Activated B cell treated with CpG ODN at 0.5 μM for 24 hours (primary cell): Measurements from ENCODE around the gene AK9. TPM values are rescaled to one million over a fixed set of nuclear protein-coding genes. Genes with fewer than 3 reads are reported as not detected.
"Not testable (repeated sequence)": the region's sequence is repeated elsewhere in the genome, so short reads cannot be mapped to it uniquely, and the experiment has no call there.

Experiments used
- ATAC-seq: fragments of 200-7000 bp; cut with Tn5 transposase; one replicate; pipeline ENCODE4 v1.10.0; 2021; ENCODE audit warnings: low read depth, mild to moderate bottlenecking, moderate library complexity
- CTCF ChIA-PET: fragments of 350-600 bp; sonication (Branson Sonifier 250); formaldehyde crosslinking; loops from one replicate; lab custom pipeline; 2021; ENCODE audit warnings: antibody characterized with exemption; lab: Charles Lee
- POLR2A ChIA-PET: fragments of 350-600 bp; sonication (Branson Sonifier 250); formaldehyde crosslinking; loops from one replicate; lab custom pipeline; 2021; ENCODE audit warnings: antibody characterized with exemption; lab: Charles Lee
- DNase-seq: peaks from one replicate; pipeline ENCODE4 v3.0.0; 2022
- H3K27ac Mint-ChIP-seq: one replicate; pipeline ENCODE4 v1.8.0; 2020; ENCODE audit warnings: mixed read lengths
- H3K27me3 Mint-ChIP-seq: one replicate; pipeline ENCODE4 v1.8.0; 2021; ENCODE audit warnings: mixed read lengths
- H3K36me3 Mint-ChIP-seq: one replicate; pipeline ENCODE4 v1.8.0; 2021; ENCODE audit warnings: low read depth, mixed read lengths
- H3K4me1 Mint-ChIP-seq: one replicate; pipeline ENCODE4 v1.8.0; 2021; ENCODE audit warnings: mixed read lengths
- H3K4me3 Mint-ChIP-seq: one replicate; pipeline ENCODE4 v1.8.0; 2020; ENCODE audit warnings: mild to moderate bottlenecking, mixed read lengths
- H3K9me3 Mint-ChIP-seq: one replicate; pipeline ENCODE4 v1.8.0; 2020; ENCODE audit warnings: mixed read lengths
- CTCF ChIP-seq: fragments of 200-600 bp; IDR thresholded peaks from one replicate; pipeline ENCODE4 v1.8.0; 2022; ENCODE audit warnings: antibody characterized with exemption, mild to moderate bottlenecking
- intact Hi-C: fragments of 100-400 bp; cut with micrococcal nuclease; formaldehyde crosslinking; loops from one replicate; pipeline ENCODE4 v1.15.1; 2024
- total RNA-seq: library from RNA; stranded (reverse); gene quantifications from 2 replicates; pipeline ENCODE4 v1.2.3, GENCODE V29; 2022

AK9 gene
- total RNA-seq, 1 donor from 2014 or later = 9.1 TPM

- TF ChIP-seq CTCF = no peak
- POLR2A ChIA-PET = no interaction called here
- CTCF ChIA-PET = no interaction called here
- Mint-ChIP-seq H3K27ac (no peak overlapping the region), H3K4me1 (no peaks in the 10 kb centered on the region), H3K27me3 (no peaks in the 10 kb centered on the region), H3K36me3 (peaks cover 74% of the 10 kb centered on the region), H3K9me3 (peaks cover 4% of the 10 kb centered on the region), H3K4me3 (no peak overlapping the region)
- DNase-seq (no peak), ATAC-seq (no peak)
- intact Hi-C loops = no loop called here
Measured at GRCh38 chr6:109736273-109737025, 45.4 kb upstream of the AK9 start.

DNA sequence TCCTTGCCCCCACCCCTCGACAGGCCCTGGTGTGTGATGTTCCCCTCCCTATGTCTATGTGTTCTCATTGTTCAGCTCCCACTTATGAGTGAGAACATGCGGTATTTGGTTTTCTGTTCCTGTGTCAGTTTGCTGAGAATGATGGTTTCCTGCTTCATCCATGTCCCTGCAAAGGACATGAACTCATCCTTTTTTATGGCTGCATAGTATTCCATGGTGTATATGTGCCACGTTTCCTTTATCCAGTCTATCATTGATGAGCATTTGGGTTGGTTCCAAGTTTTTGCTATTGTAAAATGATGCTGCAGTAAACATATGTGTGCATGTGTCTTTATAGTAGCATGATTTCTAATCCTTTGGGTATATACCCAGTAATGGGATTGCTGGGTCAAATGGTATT is 34.2 kb upstream of the AK9 start:
- H3K36me3 Mint-ChIP-seq = peaks cover 69% of the 10 kb centered on the region
- CTCF ChIA-PET = interaction anchor here (2.0 kb wide), 1 partner anchor 314 kb away, joined by 8 read pairs; no protein-coding TSS in a partner anchor
- intact Hi-C loops = not testable (repeated sequence)

DNA sequence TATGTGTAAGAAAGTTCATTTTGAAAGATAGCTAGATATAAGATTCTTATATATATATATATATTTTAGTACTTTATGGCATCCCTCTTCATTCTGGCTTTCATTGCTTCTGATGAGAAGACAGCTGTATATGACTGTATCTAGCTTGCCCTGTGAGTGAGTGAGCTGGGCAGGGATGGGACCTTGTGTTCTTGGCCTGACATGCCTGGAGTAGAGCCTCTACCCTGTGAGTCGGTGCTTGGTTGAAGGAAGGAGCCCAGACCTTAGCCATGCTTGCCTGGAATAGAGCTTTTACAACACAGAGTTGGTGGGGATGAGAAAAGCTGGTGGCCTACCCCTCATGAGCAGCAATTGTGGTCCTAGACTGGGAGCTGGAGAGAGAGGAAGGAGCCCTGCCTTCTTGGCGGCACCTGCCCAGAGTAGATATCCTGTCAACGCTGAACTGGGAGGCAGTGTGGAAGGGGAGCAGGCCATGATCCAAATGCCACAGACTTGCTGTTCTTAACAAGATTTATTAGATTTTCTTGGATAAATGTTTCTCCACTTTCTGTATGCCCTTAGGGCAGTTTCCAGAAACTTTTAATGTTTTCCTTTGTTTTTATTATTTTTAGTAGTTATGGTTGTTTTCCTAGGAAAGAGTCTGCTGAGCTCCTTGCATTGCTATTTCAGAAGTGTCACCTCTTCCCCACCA is 31.7 kb upstream of the AK9 start:
- intact Hi-C loops = no loop called here
- CTCF ChIA-PET = interaction anchor here (1.0 to 1.4 kb wide), 3 partner anchors 18 to 317 kb away, joined by 3 to 4 read pairs (median 4); no protein-coding TSS in a partner anchor
- POLR2A ChIA-PET = interaction anchor here (0.5 kb wide), 1 partner anchor 49 kb away, joined by 4 read pairs; no protein-coding TSS in a partner anchor
- Mint-ChIP-seq H3K27ac (no peak overlapping the region), H3K4me3 (no peak overlapping the region), H3K4me1 (peaks cover 7% of the 10 kb centered on the region), H3K27me3 (no peaks in the 10 kb centered on the region), H3K36me3 (peaks cover 84% of the 10 kb centered on the region), H3K9me3 (peaks cover 3% of the 10 kb centered on the region)
- DNase-seq (no peak), ATAC-seq (no peak)
- no peak for TF ChIP-seq CTCF

More for the DNA sequence above, 34.2 kb upstream of the AK9 start:
- DNase-seq, H3K4me3 Mint-ChIP-seq, H3K27me3 Mint-ChIP-seq, H3K27ac Mint-ChIP-seq, POLR2A ChIA-PET, H3K9me3 Mint-ChIP-seq, H3K4me1 Mint-ChIP-seq, ATAC-seq: not testable (repeated sequence)

DNA sequence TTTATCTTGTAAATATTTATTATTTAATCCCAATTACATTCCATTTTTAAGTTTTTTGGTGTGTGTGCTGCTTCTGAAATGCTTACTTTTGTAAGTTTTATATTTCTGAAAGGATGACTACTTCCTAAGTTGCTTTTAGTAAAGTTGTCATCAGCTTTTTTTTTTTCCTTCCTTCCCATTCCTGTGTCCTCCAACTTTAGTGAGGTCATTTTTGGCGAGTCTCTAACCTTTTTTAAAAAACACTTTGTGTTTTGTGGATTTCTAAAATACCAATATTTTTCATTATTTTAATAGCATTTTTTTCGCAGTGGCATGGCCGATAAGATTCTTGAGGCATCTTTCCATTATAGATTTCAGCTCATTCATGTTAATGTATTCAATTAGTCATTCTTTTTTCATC is 31.0 kb upstream of the AK9 start:
- no peak for TF ChIP-seq CTCF
- peaks cover 11% of the 10 kb centered on the region for H3K4me1 Mint-ChIP-seq
- intact Hi-C loops = no loop called here
- ATAC-seq (no peak), DNase-seq (no peak)
- H3K27ac Mint-ChIP-seq = no peak overlapping the region
- no peaks in the 10 kb centered on the region for H3K27me3 Mint-ChIP-seq
- H3K9me3 Mint-ChIP-seq = peaks cover 3% of the 10 kb centered on the region
- peaks cover 81% of the 10 kb centered on the region for H3K36me3 Mint-ChIP-seq
- no peak overlapping the region for H3K4me3 Mint-ChIP-seq
- ChIA-PET CTCF (interaction anchor here (1.2 to 1.4 kb wide), 2 partner anchors 17 to 317 kb away, joined by 4 read pairs; no protein-coding TSS in a partner anchor), POLR2A (no interaction called here)

DNA sequence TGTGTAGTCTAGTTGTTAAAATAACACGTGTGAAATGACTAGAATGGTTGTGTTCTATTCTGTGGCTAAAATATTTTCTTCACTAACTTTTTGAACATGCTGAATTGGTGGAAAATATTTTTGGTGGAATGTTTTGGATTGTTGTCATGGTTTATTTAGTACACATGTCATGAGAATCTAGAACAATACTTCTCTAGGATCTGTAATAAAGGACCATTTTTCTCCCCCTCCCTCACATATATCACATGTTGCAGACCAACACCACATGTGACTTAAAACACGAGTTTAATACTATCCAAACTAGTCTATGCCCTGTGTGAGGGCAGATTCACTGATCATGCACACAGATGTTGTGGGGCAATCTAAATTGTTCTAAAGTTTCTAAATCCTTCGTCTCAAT is 29.3 kb upstream of the AK9 start:
- CTCF ChIA-PET = interaction anchor here (2.0 kb wide), 1 partner anchor 319 kb away, joined by 5 read pairs; no protein-coding TSS in a partner anchor

More for the DNA sequence above, 29.3 kb upstream of the AK9 start:
- Mint-ChIP-seq H3K27me3 (no peaks in the 10 kb centered on the region), H3K4me3 (no peak overlapping the region), H3K36me3 (peaks cover 83% of the 10 kb centered on the region), H3K4me1 (peaks cover 11% of the 10 kb centered on the region), H3K27ac (no peak overlapping the region), H3K9me3 (peaks cover 3% of the 10 kb centered on the region)
- intact Hi-C loops = no loop called here
- ATAC-seq (no peak), DNase-seq (no peak)
- TF ChIP-seq CTCF = no peak
- POLR2A ChIA-PET = no interaction called here
